Keratinocyte (primary cell): ENCODE results near the gene GAS6.

ENCODE experiments used
- CTCF ChIP-seq, 3 experiments: IDR thresholded peaks in 1 of 3; conservative IDR thresholded peaks in 1 of 3; optimal IDR thresholded peaks in 1 of 3; 2 replicates in 2 of 3; 3 replicates in 1 of 3; pipeline versions ENCODE3 to v1.5.1; 2011; ENCODE audit warnings: low read length in 3 of 3, mild to moderate bottlenecking in 3 of 3, moderate library complexity in 2 of 3, control low read depth in 1 of 3, inconsistent platforms in 1 of 3; ENCODE audit not compliant: insufficient read depth in 2 of 3; ENCODE audit errors: extremely low read depth in 1 of 3
- EZH2 ChIP-seq: IDR thresholded peaks from one replicate; pipeline ENCODE4 v1.6.1; 2012; ENCODE audit warnings: inconsistent platforms, mild to moderate bottlenecking, low read length, moderate library complexity

- no peak for TF ChIP-seq CTCF (optimal IDR thresholded peaks at IDR 0.05 in 1 of 3, IDR thresholded peaks at IDR 0.05 in 1 of 3, conservative IDR thresholded peaks at IDR 0.05 in 1 of 3; ENCODE audit: extremely low read depth in 1 of 3, insufficient read depth in 2 of 3, low read length in 3 of 3)
- TF ChIP-seq EZH2 = no peak
Measured at GRCh38 chr13:113855012-113855921, 8.6 kb downstream of the GAS6 start.
